Stimulated activated naive B cell treated with anti-CD40 and anti-IgM and Interleukin-4, amounts not matched to agents 10 μg/mL and 1 μg/mL and 100 μg/mL, for 72 hours (primary cell): ENCODE data around the gene IFNL3.
"Not testable (repeated sequence)": the region's sequence is repeated elsewhere in the genome, so short reads cannot be mapped to it uniquely, and the experiment has no call there.

Source experiments
- ATAC-seq, 2 donors: fragments of 150-1000 bp; cut with Tn5 transposase; replicated peaks; 2 replicates each; pipeline ENCODE4 v1.10.0; 2021; ENCODE audit warnings: moderate library complexity in 1 of 2
- DNase-seq: peaks from one replicate; pipeline ENCODE4 v3.0.0; 2021
- H3K27ac Mint-ChIP-seq: one replicate; pipeline ENCODE4 v1.8.0; 2022; ENCODE audit warnings: mild to moderate bottlenecking, mixed read lengths
- H3K27me3 Mint-ChIP-seq, 2 donors: one replicate each; pipeline ENCODE4 v1.8.0; 2022; ENCODE audit warnings: mixed read lengths in 2 of 2
- H3K36me3 Mint-ChIP-seq, 2 donors: one replicate each; pipeline ENCODE4 v1.8.0; 2022; ENCODE audit warnings: mixed read lengths in 2 of 2, mild to moderate bottlenecking in 1 of 2
- H3K4me1 Mint-ChIP-seq, 2 donors: one replicate each; pipeline ENCODE4 v1.8.0; 2022; ENCODE audit warnings: mixed read lengths in 2 of 2, mild to moderate bottlenecking in 1 of 2
- H3K4me3 Mint-ChIP-seq, 2 donors: one replicate each; pipeline ENCODE4 v1.8.0; 2022; ENCODE audit warnings: mild to moderate bottlenecking in 2 of 2, mixed read lengths in 2 of 2, moderate library complexity in 1 of 2
- H3K9me3 Mint-ChIP-seq, 2 donors: one replicate each; pipeline ENCODE4 v1.8.0; 2022; ENCODE audit warnings: mixed read lengths in 2 of 2, mild to moderate bottlenecking in 1 of 2

The IFNL3 gene

DNA sequence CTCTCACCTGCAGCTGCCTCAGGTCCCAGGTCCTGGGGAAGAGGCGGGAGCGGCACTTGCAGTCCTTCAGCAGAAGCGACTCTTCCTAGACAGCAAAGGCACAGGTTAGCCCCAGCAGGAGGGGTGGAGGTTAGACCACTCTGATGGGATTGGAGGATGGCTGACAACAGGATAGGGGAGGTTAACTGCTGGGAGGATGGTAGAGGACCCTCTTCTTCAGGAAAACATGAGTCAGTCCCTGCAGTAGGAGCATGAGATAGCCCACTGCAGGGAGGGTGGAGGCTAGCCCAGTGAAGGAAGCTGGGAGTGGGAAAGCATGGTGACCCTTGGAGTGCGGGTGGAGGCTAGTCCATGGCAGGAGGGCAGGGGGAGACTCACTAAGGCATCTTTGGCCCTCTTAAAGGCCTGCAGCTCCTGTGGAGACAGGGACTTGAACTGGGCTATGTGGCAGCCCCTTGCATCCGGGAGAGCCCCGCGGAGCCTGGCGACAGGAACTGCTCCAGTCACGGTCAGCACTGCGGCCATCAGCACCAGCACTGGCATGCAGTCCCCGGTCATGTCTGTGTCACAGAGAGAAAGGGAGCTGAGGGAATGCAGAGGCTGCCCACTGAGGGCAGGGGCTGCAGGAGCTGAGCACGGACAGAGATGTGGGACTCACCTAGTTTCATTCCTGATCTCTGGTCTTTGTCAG lies at the start of gene IFNL3:
Gene IFNL3 (minus strand): TSS at position 597 of the 691 bp plus-strand sequence. CDS start 39 bp downstream, at position 558.
- peaks cover 25 to 51% of the 10 kb centered on the region in 2 donors for H3K27me3 Mint-ChIP-seq
- H3K36me3 Mint-ChIP-seq, H3K9me3 Mint-ChIP-seq, H3K4me1 Mint-ChIP-seq, H3K27ac Mint-ChIP-seq, DNase-seq, ATAC-seq, H3K4me3 Mint-ChIP-seq: not testable (repeated sequence)

DNA sequence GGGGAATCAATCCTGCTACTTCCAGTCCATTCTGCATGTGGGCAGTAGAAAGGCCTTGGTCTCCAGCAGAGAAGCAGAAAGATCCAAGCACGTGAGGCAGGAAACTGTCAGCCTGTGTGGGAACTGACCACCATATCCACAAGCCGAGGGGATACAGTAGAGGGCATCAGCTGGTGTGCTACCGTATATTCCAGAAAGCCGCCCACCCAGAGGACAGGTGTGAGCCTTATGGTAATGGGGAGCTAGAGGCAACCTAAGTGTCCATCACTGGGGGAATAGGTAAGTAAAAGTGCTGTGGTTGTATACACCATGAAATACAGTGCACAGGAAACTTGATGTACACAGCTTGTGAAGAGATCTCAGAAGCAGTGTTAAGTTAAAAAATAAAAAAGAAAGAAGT lies 48.6 kb upstream of the IFNL3 start:
- H3K4me3 Mint-ChIP-seq = no peak overlapping the region
- peaks cover 0 to 2% of the 10 kb centered on the region in 2 donors for H3K4me1 Mint-ChIP-seq
- H3K36me3 Mint-ChIP-seq = no peaks in the 10 kb centered on the region
- DNase-seq (no peak), ATAC-seq (no peak)
- peaks cover 22 to 23% of the 10 kb centered on the region in 2 donors for H3K27me3 Mint-ChIP-seq
- H3K27ac Mint-ChIP-seq = no peak overlapping the region
- no peaks in the 10 kb centered on the region for H3K9me3 Mint-ChIP-seq

DNA sequence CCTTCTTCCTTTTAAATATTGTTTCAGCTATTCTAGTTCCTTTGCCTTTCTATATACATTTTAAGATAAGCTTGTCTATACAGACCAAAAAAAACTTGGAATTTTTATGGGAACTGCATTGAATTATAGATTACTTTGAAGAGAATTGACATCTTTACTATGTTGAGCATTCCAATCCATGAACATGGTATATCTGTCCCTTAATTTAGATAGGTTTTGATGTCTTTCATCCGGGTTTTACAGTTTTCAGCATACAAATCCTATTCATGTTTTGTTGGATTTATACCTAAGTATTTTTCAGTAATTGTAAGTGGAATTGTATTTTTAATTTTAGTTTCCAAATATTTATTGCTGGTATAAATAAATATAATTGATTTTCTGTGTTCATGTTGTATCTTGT lies 39.2 kb upstream of the IFNL3 start:
- DNase-seq (no peak), ATAC-seq (no peak)
- H3K27me3 Mint-ChIP-seq = peaks cover 5 to 29% of the 10 kb centered on the region in 2 donors
- H3K36me3 Mint-ChIP-seq = peaks cover 0 to 2% of the 10 kb centered on the region in 2 donors
- peaks cover 8 to 10% of the 10 kb centered on the region in 2 donors for H3K9me3 Mint-ChIP-seq
- no peak overlapping the region for H3K4me3 Mint-ChIP-seq
- H3K4me1 Mint-ChIP-seq = peaks cover 0 to 6% of the 10 kb centered on the region in 2 donors
- H3K27ac Mint-ChIP-seq = no peak overlapping the region

DNA sequence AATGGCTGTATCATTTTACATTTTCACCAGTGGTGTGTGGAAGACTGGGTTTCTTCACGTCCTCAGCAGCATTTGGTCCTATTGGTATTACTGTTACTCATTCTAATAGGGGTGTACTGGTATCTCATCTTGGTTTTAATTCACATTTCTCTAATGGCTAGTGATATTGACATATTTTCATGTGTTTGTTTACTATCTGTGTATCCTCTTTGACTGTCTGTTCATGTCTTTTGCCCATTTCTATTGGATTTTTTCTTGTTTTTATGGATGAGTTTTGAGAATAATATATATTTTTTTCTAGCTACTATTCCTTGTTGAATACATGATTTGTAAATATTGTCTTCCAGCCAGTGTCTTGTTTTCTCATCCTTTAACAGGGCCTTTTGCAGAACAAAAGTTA lies 37.2 kb upstream of the IFNL3 start:
- H3K4me3 Mint-ChIP-seq = no peak overlapping the region
- no peaks in the 10 kb centered on the region for H3K4me1 Mint-ChIP-seq
- H3K27me3 Mint-ChIP-seq = peaks cover 5 to 37% of the 10 kb centered on the region in 2 donors
- H3K27ac Mint-ChIP-seq = no peak overlapping the region
- DNase-seq (no peak), ATAC-seq (no peak)
- peaks cover 7 to 8% of the 10 kb centered on the region in 2 donors for H3K9me3 Mint-ChIP-seq
- peaks cover 0 to 2% of the 10 kb centered on the region in 2 donors for H3K36me3 Mint-ChIP-seq

DNA sequence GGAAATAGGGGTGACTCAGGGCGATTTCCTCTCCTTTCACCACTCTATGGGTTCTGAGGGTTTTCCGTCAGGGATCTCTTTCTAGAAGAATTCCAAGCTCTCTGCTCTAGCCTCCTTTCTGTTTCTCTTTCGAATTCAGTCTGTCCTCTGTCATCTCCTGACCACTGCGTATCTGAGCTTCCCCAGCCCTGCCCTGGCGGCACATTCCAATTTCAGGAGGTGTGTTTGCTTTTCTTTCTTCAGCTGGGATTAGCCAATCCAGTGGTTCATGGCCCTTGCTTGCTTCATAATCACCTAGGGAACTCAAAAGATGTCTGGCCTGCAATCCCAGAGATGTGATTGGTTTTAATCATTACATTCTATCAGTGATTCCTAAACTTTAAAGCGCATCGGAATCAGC lies 32.8 kb upstream of the IFNL3 start:
- Mint-ChIP-seq H3K27ac (no peak overlapping the region), H3K9me3 (peaks cover 1 to 3% of the 10 kb centered on the region in 2 donors), H3K4me3 (no peak overlapping the region)

DNA sequence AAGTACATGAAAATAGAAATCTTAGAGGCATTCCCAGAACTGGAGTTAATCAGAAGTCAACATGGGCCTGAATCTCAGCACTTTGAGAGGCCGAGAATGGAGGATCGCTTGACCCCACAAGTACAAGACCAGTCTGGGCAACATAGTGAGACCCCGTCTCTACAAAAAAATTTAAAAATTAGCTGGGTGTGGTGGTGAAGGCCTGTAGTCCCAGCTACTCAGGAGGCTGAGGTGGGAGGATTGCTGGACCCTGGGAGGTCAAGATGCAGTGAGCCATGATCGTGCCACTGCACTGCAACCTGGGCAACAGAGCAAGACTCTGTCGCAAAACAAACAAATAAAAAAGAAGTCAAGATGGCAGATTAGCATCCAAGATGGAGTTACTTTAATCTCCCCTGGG lies 31.9 kb upstream of the IFNL3 start:
- Mint-ChIP-seq H3K9me3 (peaks cover 0 to 3% of the 10 kb centered on the region in 2 donors), H3K27me3 (peaks cover 0 to 17% of the 10 kb centered on the region in 2 donors), H3K36me3 (no peaks in the 10 kb centered on the region), H3K27ac (no peak overlapping the region), H3K4me1 (no peaks in the 10 kb centered on the region), H3K4me3 (no peak overlapping the region)
- DNase-seq = no peak
- ATAC-seq = no peak

More for the DNA sequence above, 32.8 kb upstream of the IFNL3 start:
- Mint-ChIP-seq H3K36me3 (no peaks in the 10 kb centered on the region), H3K4me1 (no peaks in the 10 kb centered on the region), H3K27me3 (peaks cover 0 to 17% of the 10 kb centered on the region in 2 donors)
- no peak for DNase-seq
- no peak for ATAC-seq

DNA sequence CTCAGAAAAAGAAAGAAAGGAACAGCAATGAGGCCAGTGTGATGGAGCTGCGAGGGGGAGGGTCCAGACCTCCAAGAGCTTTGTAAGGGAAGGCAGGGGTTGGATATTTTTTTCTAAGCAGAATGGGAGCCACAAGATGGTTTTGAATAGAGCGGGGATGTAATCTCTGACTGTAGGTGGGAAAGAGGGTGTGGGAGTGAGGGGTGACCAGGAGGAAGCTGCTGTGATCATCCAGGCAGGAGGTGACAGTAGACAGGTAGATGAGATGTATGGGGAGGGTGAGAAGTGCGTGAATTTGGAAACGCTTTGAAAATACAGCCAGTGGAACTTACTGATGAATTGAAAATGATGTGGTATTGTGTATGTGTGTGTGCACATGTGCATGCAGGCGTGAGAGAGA lies 30.8 kb upstream of the IFNL3 start:
- no peak overlapping the region for H3K27ac Mint-ChIP-seq
- H3K36me3 Mint-ChIP-seq = no peaks in the 10 kb centered on the region
- H3K27me3 Mint-ChIP-seq = peaks cover 5 to 19% of the 10 kb centered on the region in 2 donors
- H3K4me1 Mint-ChIP-seq = no peaks in the 10 kb centered on the region
- no peaks in the 10 kb centered on the region for H3K9me3 Mint-ChIP-seq
- no peak for DNase-seq
- no peak for ATAC-seq
- no peak overlapping the region for H3K4me3 Mint-ChIP-seq

DNA sequence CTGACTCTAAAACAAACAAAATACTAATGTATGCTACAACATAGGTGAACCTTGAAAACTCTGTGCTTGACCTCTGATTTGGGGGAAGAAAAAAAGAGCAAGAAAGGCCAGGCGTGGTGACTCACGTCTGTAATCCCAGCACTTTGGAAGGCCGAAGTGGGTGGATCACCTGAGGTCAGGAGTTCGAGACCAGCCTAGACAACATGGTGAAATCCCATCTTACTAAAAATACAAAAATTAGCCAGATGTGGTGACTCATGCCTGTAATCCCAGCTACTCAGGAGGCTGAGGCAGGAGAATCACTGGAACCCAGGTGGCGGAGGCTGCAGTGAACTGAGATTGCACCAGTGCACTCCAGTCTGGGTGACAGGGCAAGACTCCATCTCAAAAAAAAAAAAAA lies 29.1 kb upstream of the IFNL3 start:
- not testable (repeated sequence) for DNase-seq, H3K4me1 Mint-ChIP-seq, H3K27ac Mint-ChIP-seq, H3K36me3 Mint-ChIP-seq, H3K4me3 Mint-ChIP-seq, ATAC-seq, H3K9me3 Mint-ChIP-seq
- peaks cover 18 to 32% of the 10 kb centered on the region in 2 donors for H3K27me3 Mint-ChIP-seq

DNA sequence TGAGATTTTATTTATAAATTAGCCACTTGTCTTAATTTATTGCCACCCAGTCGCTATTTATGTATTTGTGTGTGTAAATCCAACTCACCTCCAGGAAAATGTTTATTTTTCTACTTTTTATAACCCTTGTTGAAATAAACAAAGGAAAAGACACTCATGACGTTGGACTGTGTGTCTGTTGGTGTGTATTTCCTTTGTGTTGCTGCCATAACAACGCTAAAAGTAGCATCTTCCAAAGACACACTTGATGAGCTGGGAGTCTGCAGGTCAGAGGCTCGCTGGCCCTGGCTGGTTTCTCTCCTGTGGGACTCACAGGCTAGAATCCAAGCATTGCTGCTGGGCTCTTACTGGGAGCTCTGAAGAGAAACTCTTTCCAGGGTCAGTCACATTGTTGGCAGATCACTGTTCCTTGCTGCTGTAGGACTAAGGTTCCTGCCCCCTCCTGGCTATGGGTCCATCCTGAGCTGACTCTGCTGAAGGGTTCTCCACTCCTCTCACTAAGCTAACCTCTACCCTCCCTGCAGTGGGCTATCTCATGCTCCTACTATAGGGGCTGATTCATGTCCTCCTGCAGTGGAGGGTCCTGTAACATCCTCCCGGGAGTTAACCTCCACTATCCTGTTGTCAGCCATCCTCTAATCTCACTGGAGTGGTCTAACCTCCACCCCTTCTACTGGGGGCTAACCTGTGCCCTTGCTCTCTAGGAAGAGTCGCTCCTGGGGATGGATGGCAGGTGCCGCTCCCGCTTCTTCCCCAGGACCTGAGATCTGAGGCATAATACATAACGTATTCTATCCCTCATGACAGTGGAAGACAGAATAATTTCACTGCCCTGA lies 25.4 kb upstream of the IFNL3 start:
- ATAC-seq = no peak
- no peak overlapping the region for H3K27ac Mint-ChIP-seq
- H3K4me1 Mint-ChIP-seq = peaks cover 0 to 2% of the 10 kb centered on the region in 2 donors
- DNase-seq = no peak
- H3K27me3 Mint-ChIP-seq = peaks cover 29 to 35% of the 10 kb centered on the region in 2 donors
- no peaks in the 10 kb centered on the region for H3K36me3 Mint-ChIP-seq
- no peaks in the 10 kb centered on the region for H3K9me3 Mint-ChIP-seq
- H3K4me3 Mint-ChIP-seq = no peak overlapping the region

DNA sequence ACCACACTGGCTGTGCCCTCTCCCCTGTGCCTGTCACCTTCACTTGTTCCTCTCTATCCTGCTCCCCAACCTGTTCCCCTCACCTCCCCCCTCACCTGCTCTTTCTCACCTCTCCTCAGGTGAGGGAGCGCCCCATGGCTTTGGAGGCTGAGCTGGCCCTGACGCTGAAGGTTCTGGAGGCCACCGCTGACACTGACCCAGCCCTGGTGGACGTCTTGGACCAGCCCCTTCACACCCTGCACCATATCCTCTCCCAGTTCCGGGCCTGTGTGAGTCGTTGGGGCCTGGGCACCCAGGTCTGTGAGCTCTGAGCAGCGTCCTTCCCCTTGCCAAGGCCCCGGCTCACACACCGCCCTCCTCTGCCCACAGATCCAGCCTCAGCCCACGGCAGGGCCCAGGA lies 24.6 kb upstream of the IFNL3 start:
- not testable (repeated sequence) for H3K27ac Mint-ChIP-seq, H3K4me1 Mint-ChIP-seq, H3K36me3 Mint-ChIP-seq, ATAC-seq, H3K9me3 Mint-ChIP-seq, H3K4me3 Mint-ChIP-seq, DNase-seq
- H3K27me3 Mint-ChIP-seq = peaks cover 34 to 42% of the 10 kb centered on the region in 2 donors

DNA sequence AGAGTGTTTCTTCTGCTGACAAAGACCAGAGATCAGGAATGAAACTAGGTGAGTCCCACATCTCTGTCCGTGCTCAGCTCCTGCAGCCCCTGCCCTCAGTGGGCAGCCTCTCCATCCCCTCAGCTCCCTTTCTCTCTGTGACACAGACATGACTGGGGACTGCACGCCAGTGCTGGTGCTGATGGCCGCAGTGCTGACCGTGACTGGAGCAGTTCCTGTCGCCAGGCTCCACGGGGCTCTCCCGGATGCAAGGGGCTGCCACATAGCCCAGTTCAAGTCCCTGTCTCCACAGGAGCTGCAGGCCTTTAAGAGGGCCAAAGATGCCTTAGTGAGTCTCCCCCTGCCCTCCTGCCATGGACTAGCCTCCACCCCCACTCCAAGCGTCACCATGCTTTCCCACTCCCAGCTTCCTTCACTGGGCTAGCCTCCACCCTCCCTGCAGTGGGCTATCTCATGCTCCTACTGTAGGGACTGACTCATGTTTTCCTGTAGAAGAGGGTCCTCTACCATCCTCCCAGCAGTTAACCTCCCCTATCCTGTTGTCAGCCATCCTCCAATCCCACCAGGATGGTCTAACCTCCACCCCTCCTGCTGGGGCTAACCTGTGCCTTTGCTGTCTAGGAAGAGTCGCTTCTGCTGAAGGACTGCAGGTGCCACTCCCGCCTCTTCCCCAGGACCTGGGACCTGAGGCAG lies 23.9 kb upstream of the IFNL3 start:
- H3K9me3 Mint-ChIP-seq, H3K4me1 Mint-ChIP-seq, DNase-seq, ATAC-seq, H3K36me3 Mint-ChIP-seq, H3K4me3 Mint-ChIP-seq, H3K27ac Mint-ChIP-seq: not testable (repeated sequence)
- peaks cover 40 to 49% of the 10 kb centered on the region in 2 donors for H3K27me3 Mint-ChIP-seq

DNA sequence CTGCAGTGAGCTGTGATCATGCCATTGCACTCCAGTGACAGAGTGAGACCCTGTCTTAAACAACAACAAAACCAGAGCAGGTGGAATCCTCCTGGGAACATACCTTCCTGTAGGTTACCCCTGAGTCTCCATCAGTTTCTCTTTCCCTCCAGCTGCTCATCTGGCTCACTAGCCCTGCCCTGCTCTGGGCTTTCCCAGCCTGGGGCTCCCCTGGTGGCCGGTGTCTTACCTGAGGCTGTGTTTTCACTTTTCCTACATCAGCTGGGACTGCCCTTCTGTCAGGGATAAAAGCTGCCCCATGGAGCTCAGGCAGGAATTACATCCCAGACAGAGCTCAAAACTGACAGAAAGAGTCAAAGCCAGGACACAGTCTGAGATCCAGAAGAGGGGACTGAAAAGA lies 23.3 kb upstream of the IFNL3 start, which contains the start of gene IFNL2:
Gene IFNL2 (plus strand): TSS at position 312 of the 400 bp plus-strand sequence. CDS start 173 bp downstream, outside the sequence.
- not testable (repeated sequence) for H3K36me3 Mint-ChIP-seq, H3K4me3 Mint-ChIP-seq, DNase-seq, H3K27ac Mint-ChIP-seq, H3K9me3 Mint-ChIP-seq, H3K4me1 Mint-ChIP-seq
- peak; percentile 46 to 67 for ATAC-seq
- H3K27me3 Mint-ChIP-seq = peaks cover 46 to 55% of the 10 kb centered on the region in 2 donors

DNA sequence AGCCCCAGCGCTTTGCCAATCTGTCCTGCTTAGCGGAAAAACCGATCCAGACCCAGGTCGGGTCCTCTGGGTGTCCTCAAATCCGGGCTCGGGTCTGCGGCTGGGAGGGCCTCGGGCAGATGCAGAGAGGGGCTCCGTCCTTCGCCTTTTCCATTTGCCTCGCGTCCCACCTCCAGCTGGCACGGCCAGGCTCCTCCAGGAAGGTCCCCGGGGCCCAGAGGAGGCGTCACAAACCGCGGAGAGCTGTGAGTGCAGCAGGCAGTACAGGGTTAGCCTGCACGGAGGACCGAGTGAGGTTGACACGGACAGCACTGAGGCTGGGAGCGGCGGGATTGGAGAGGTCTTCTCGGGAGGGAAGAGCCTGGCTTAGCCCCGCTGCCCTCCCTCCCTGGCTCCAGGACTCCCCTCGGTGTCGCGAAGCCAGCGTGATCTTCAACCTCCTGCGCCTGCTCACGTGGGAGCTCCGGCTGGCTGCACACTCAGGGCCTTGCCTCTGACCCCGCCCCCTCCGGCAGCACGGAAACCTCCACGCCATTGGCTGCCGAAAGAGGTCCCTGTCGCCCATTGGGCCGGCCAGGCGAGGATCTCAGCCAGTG lies 20.6 kb upstream of the IFNL3 start:
- H3K9me3 Mint-ChIP-seq = no peaks in the 10 kb centered on the region
- ATAC-seq (no peak), DNase-seq (no peak)
- no peaks in the 10 kb centered on the region for H3K36me3 Mint-ChIP-seq
- peaks cover 54 to 67% of the 10 kb centered on the region in 2 donors for H3K27me3 Mint-ChIP-seq
- no peak overlapping the region for H3K27ac Mint-ChIP-seq
- peaks cover 0 to 7% of the 10 kb centered on the region in 2 donors for H3K4me1 Mint-ChIP-seq
- H3K4me3 Mint-ChIP-seq = no peak overlapping the region
